Measurements from ENCODE around the gene SLC9A7. TPM values are rescaled to one million over a fixed set of nuclear protein-coding genes. Genes with fewer than 3 reads are reported as not detected.

Gene SLC9A7
- total and polyA plus RNA-seq, 12 donors: 2.3 to 22.8 (median 12.4) TPM

DNA sequence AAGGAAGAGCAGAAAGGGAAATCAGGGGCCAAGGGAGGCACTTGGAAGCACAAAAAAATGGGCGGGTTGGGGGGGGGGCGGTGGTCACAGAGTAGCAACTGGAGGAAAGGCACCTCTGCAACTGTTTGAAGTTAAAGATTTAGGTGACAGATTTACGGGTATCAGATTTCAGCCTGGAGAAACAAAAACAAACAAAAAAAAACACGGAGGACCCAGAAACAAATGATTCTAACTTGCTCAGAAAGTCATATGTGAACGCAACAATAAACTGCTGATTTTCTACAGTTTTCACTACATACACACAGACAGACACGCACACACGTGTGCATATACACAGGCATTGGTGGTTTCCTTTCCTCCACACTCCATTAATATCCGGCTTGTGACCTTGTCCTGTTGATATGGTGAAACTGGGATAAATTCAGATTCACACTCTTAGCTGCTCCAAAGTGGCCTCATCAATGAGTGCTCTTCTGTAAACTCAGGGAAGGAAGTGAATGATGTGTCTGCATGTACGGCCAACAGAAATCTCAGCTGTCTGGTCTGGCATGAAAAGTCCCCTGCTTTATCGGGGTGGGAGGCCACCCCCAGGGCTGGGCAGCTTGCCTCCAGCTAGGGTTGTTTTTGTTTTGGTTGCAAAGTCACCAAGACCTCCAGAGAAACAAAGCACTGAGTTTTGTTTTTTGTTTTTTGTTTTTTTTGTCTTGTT is 131.1 kb downstream of the SLC9A7 start:
- intact Hi-C loops (cut with DNase I): no loop called here
- 44 to 54% (median 48%) methylated on average over 9 to 10 of the region's 10 CpGs for WGBS, 4 donors
- Histone ChIP-seq H3K27me3 (no peaks in the 10 kb centered on the region), H3K27ac (peak overlapping the region in 2 of 5 donors; percentile 2 to 81), H3K36me3 (replicated peaks in 1 of 2) (no peaks in the 10 kb centered on the region), H3K4me1 (replicated peaks in 1 of 2) (peaks cover 0 to 27% of the 10 kb centered on the region in 2 donors), H3K9me3 (replicated peaks in 1 of 3) (no peaks in the 10 kb centered on the region), H3K4me3 (no peak overlapping the region)
- no peak for DNase-seq
- no peak for TF ChIP-seq POLR2A (IDR thresholded peaks at IDR 0.05)
- TF ChIP-seq, protein P1, sequence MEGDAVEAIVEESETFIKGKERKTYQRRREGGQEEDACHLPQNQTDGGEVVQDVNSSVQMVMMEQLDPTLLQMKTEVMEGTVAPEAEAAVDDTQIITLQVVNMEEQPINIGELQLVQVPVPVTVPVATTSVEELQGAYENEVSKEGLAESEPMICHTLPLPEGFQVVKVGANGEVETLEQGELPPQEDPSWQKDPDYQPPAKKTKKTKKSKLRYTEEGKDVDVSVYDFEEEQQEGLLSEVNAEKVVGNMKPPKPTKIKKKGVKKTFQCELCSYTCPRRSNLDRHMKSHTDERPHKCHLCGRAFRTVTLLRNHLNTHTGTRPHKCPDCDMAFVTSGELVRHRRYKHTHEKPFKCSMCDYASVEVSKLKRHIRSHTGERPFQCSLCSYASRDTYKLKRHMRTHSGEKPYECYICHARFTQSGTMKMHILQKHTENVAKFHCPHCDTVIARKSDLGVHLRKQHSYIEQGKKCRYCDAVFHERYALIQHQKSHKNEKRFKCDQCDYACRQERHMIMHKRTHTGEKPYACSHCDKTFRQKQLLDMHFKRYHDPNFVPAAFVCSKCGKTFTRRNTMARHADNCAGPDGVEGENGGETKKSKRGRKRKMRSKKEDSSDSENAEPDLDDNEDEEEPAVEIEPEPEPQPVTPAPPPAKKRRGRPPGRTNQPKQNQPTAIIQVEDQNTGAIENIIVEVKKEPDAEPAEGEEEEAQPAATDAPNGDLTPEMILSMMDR (IDR thresholded peaks at IDR 0.05): no peak

DNA sequence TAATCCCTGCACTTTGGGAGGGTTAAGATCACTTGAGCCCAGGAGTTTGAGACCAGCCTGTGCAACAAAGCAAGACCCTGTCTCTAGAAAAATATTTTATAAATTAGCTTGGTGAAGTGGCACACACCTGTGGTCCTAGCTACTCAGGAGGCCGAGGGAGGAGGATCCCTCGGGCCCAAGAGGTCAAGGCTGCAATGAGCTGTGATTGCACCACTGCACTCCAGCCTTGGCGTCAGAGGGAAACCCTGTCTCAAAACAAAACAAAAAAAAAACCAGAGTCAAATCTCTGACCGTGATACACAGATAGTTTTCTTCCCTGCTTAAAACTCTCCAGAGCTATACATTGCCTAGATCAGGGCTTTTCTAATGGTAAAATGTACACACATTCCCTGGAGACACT is 131.9 kb downstream of the SLC9A7 start:
- peak in 1 of 7 donors; percentile 20 for DNase-seq
- Histone ChIP-seq H3K27me3 (no peaks in the 10 kb centered on the region), H3K36me3 (replicated peaks in 1 of 2) (no peaks in the 10 kb centered on the region), H3K4me3 (no peak overlapping the region), H3K9me3 (replicated peaks in 1 of 3) (no peaks in the 10 kb centered on the region), H3K27ac (peak overlapping the region in 2 of 5 donors; percentile 10 to 27), H3K4me1 (replicated peaks in 1 of 2) (peaks cover 0 to 23% of the 10 kb centered on the region in 2 donors)
- intact Hi-C loops (cut with DNase I): no loop called here
- TF ChIP-seq POLR2A (IDR thresholded peaks at IDR 0.05): no peak
- TF ChIP-seq, protein P1 (IDR thresholded peaks at IDR 0.05): no peak
- 20 to 72% (median 32%) methylated on average over 1 to 4 of the region's 4 CpGs for WGBS, 4 donors

DNA sequence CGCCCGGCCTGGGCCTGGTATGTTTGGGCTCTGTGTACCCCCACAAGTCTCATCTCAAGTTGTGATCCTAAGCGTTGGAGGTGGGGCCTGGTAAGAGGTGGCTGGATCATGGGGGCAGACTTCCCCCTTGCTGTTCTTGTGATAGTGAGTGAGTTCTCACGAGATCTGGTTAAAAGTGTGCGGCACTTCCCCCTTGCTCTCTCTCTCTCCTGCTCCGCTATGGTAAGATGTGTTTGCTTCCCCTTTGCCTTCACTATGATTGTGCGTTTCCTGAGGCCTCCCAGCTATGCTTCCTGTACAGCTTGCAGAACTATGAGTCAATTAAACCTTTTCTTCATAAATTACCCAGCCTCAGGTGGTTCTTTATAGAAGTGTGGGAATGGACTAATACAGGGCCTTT is 132.4 kb downstream of the SLC9A7 start:
- peak in 2 of 7 donors; percentile 21 to 32 for DNase-seq
- H3K4me3 ChIP-seq: no peak overlapping the region

DNA sequence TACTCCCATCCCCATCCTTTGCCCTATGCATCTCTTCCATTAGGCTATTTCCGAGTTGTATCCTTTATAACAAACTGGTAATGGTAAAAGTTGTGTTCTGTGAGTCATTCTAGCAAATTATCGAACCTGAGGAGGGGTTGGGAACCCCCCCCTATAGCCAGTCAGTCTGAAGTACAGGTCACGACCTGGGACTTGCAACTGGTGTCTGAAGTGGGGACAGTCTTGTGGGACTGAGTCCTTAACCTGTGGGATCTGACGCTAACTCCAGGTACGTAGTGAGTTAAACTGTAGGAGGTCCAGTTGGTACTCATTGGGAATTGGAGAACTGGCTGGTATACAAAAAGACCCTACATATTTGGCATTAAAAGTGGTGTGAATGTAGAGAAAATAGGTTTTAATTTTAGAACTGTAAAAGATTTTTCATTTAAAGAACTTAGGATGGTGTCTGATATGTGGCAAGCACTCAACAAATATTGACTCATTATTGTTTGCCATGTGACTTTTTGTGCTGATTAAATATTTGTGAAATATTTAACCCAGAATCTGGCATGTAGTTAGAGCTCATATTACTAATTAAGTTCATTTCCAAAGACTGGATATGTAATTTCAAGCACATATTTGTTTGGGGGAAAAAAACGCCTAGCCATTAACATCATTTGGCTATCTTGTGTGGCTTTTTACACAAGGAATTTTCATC is 134.7 kb downstream of the SLC9A7 start:
- WGBS, 4 donors: 73 to 98% (median 83%) methylated on average over 5 to 6 of the region's 6 CpGs
- DNase-seq: no peak
- Histone ChIP-seq H3K4me1 (replicated peaks in 1 of 2) (peaks cover 0 to 23% of the 10 kb centered on the region in 2 donors), H3K4me3 (no peak overlapping the region), H3K27me3 (no peaks in the 10 kb centered on the region), H3K9me3 (replicated peaks in 1 of 3) (no peaks in the 10 kb centered on the region), H3K27ac (no peak overlapping the region), H3K36me3 (replicated peaks in 1 of 2) (no peaks in the 10 kb centered on the region)
- intact Hi-C loops (cut with DNase I): no loop called here
- no peak for TF ChIP-seq POLR2A (IDR thresholded peaks at IDR 0.05)
- TF ChIP-seq, protein P1 (IDR thresholded peaks at IDR 0.05): no peak

More for the DNA sequence above, 132.4 kb downstream of the SLC9A7 start:
- 40 to 83% (median 71%) methylated on average over 4 to 7 of the region's 7 CpGs for WGBS, 4 donors
- TF ChIP-seq POLR2A (IDR thresholded peaks at IDR 0.05): no peak
- TF ChIP-seq, protein P1 (IDR thresholded peaks at IDR 0.05): no peak
- Histone ChIP-seq H3K36me3 (replicated peaks in 1 of 2) (no peaks in the 10 kb centered on the region), H3K27me3 (no peaks in the 10 kb centered on the region), H3K27ac (peak overlapping the region in 2 of 5 donors; percentile 10 to 39), H3K9me3 (replicated peaks in 1 of 3) (no peaks in the 10 kb centered on the region), H3K4me1 (replicated peaks in 1 of 2) (peaks cover 0 to 23% of the 10 kb centered on the region in 2 donors)
- intact Hi-C loops (cut with DNase I): no loop called here

Data from adrenal gland (tissue), 12 donors.